HK-2 (cell line): ENCODE data around the gene BACH2.

Source experiments
- DNase-seq: peaks from one replicate; pipeline ENCODE4 v3.0.0-alpha.2; 2018; ENCODE audit not compliant: unreplicated experiment

Gene BACH2

GRCh38 chr6:89941763-89942497 lies 354.7 kb downstream of the BACH2 start:
- DNase-seq = no peak

- no peak for DNase-seq
These were observed 355.4 kb downstream of the BACH2 start for GRCh38 chr6:89941031-89941762.

- DNase-seq = peak; percentile 50
These were observed 356.2 kb downstream of the BACH2 start for GRCh38 chr6:89940225-89941027.

- no peak for DNase-seq
These were observed 357.5 kb downstream of the BACH2 start for GRCh38 chr6:89939144-89939543.

- no peak for DNase-seq
These were observed 358.6 kb downstream of the BACH2 start for GRCh38 chr6:89938014-89938413.

- DNase-seq = no peak
These were observed 360.5 kb downstream of the BACH2 start for GRCh38 chr6:89936177-89936576.

GRCh38 chr6:89934685-89935366 lies 361.8 kb downstream of the BACH2 start:
- DNase-seq = no peak

GRCh38 chr6:89932245-89932802 lies 364.3 kb downstream of the BACH2 start:
- DNase-seq = no peak

GRCh38 chr6:89930789-89931188 lies 365.9 kb downstream of the BACH2 start:
- DNase-seq = no peak

GRCh38 chr6:89928604-89929003 lies 368.0 kb downstream of the BACH2 start:
- DNase-seq = peak; percentile 15

GRCh38 chr6:89927791-89928550 lies 368.7 kb downstream of the BACH2 start:
- DNase-seq = no peak

GRCh38 chr6:89927264-89927663 lies 369.4 kb downstream of the BACH2 start:
- no peak for DNase-seq

GRCh38 chr6:89925826-89926225 lies 370.8 kb downstream of the BACH2 start:
- no peak for DNase-seq

GRCh38 chr6:89924231-89924630 lies 372.4 kb downstream of the BACH2 start:
- DNase-seq = no peak

GRCh38 chr6:89921691-89922090 lies 375.0 kb downstream of the BACH2 start:
- DNase-seq = peak; percentile 14

GRCh38 chr6:89921197-89921596 lies 375.4 kb downstream of the BACH2 start:
- no peak for DNase-seq

- no peak for DNase-seq
These were observed 378.8 kb downstream of the BACH2 start for GRCh38 chr6:89917801-89918366.

GRCh38 chr6:89917216-89917615 lies 379.4 kb downstream of the BACH2 start:
- DNase-seq = no peak

- DNase-seq = no peak
These were observed 380.3 kb downstream of the BACH2 start for GRCh38 chr6:89916136-89916920.

GRCh38 chr6:89910902-89911240 lies 385.8 kb downstream of the BACH2 start:
- DNase-seq = no peak
